Measurements from ENCODE around the gene POLG2. TPM values are rescaled to one million over a fixed set of nuclear protein-coding genes. Genes with fewer than 3 reads are reported as not detected.
"Not testable (repeated sequence)": the region's sequence is repeated elsewhere in the genome, so short reads cannot be mapped to it uniquely, and the experiment has no call there.

POLG2 gene
- total and polyA plus RNA-seq, 4 donors, result 3.0 to 8.0 (median 6.6) TPM

DNA sequence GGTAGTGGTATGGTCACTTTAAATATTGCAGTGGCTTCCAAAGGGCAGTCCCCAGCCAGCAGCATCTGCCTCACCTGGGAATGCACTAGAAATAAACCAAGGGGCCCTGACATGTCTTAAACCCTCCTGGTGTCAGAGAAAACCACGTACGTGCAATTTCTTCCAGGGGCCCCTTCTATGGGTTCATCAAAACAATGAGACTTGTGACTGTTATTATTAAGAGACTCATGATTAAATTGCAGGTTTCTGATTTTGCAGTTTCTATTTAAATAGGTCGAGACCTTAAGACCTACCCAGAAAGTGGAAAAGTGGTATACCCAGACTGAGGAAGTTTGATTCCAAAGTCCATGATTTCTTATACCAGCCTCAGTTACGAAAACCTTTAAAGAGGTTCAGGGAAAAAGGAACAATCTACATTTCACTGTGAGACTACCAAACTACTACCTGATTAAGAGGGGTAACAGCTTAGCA lies 746 bp upstream of the POLG2 start:
- H3K27me3 ChIP-seq (ENCODE audit: control insufficient read depth in 4 of 4, insufficient read depth in 4 of 4, low read length in 3 of 4), result no peaks in the 10 kb centered on the region
- 45% methylated on average over 4 of the region's 4 CpGs for WGBS
- no peak for TF ChIP-seq GABPA (IDR thresholded peaks at IDR 0.05 in 1 of 2, conservative IDR thresholded peaks at IDR 0.05 in 1 of 2)
- TF ChIP-seq, protein P1, sequence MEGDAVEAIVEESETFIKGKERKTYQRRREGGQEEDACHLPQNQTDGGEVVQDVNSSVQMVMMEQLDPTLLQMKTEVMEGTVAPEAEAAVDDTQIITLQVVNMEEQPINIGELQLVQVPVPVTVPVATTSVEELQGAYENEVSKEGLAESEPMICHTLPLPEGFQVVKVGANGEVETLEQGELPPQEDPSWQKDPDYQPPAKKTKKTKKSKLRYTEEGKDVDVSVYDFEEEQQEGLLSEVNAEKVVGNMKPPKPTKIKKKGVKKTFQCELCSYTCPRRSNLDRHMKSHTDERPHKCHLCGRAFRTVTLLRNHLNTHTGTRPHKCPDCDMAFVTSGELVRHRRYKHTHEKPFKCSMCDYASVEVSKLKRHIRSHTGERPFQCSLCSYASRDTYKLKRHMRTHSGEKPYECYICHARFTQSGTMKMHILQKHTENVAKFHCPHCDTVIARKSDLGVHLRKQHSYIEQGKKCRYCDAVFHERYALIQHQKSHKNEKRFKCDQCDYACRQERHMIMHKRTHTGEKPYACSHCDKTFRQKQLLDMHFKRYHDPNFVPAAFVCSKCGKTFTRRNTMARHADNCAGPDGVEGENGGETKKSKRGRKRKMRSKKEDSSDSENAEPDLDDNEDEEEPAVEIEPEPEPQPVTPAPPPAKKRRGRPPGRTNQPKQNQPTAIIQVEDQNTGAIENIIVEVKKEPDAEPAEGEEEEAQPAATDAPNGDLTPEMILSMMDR (IDR thresholded peaks at IDR 0.05; ENCODE audit: low read depth, low read length, missing input control), result no peak
- TF ChIP-seq HNF4A (conservative IDR thresholded peaks at IDR 0.05), result peak in 1 of 2 donors; percentile 22
- no peak for DNase-seq (ENCODE audit: low spot score)
- H3K9ac ChIP-seq (ENCODE audit: low read depth in 1 of 2, low read length in 2 of 2), result peak overlapping the region; percentile 56 to 87
- H3K36me3 ChIP-seq (ENCODE audit: control insufficient read depth in 4 of 4, insufficient read depth in 3 of 4, low read depth in 1 of 4, low read length in 3 of 4), result peaks cover 8 to 48% (median 43%) of the 10 kb centered on the region in 4 donors
- no peaks in the 10 kb centered on the region for H3K9me3 ChIP-seq (ENCODE audit: control insufficient read depth in 4 of 4, low read length in 3 of 4)
- peak overlapping the region in 2 of 3 donors; percentile 88 to 94 for H3K4me3 ChIP-seq (ENCODE audit: low read depth in 1 of 3, low read length in 3 of 3)
- peaks cover 8 to 52% (median 40%) of the 10 kb centered on the region in 4 donors for H3K4me1 ChIP-seq (ENCODE audit: control insufficient read depth in 4 of 4, insufficient read depth in 4 of 4, low read length in 3 of 4)
- peak overlapping the region; percentile 83 to 90 for H3K27ac ChIP-seq (ENCODE audit: low read depth in 1 of 2, low read length in 2 of 2)

DNA sequence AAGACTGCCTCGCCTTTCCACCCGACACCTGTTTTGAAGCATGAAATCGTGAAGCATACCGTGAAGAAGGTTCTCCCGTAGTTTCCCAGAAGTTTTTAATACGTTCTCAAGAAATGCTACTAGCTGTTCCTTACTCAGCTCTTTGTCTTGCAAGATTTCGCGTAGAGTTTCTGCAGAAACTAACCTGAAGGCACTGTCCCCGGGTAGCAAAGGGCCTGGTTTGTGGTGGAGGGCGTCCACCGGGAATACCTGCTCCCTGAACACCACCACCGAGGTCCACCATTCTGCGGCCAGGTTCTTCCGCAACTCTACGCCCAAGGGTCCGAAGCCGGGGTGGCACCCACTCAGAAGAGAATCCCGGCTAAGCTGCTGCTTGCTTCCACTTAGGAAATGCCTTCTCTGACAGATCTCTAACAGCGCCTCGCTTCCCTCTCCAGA lies 487 bp downstream of the POLG2 start:
- H3K36me3 ChIP-seq (ENCODE audit: control insufficient read depth in 4 of 4, insufficient read depth in 3 of 4, low read depth in 1 of 4, low read length in 3 of 4), result peaks cover 8 to 36% (median 30%) of the 10 kb centered on the region in 4 donors

DNA sequence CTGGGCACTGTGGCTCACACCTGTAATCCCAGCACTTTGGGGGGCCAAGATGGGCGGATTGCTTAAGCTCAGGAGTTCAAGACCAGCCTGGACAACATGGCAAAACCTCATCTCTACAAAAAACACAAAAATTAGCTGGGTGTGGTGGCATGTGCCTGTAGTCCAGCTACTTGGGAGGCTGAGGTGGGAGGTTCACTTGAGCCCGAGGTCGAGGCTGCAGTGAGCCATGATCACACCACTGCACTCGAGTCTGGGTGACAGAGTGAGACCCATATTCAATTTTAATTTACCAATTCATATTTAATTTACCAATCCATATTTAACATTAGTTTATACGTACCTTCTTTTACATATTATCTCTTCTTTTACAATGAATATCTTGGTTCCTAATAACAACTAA lies 1.6 kb downstream of the POLG2 start:
- H3K27me3 ChIP-seq (ENCODE audit: control insufficient read depth in 4 of 4, insufficient read depth in 4 of 4, low read length in 3 of 4); H3K27ac ChIP-seq (ENCODE audit: low read depth in 1 of 2, low read length in 2 of 2); DNase-seq (ENCODE audit: low spot score); H3K9ac ChIP-seq (ENCODE audit: low read depth in 1 of 2, low read length in 2 of 2); H3K9me3 ChIP-seq (ENCODE audit: control insufficient read depth in 4 of 4, low read length in 3 of 4); H3K4me3 ChIP-seq (ENCODE audit: low read depth in 1 of 3, low read length in 3 of 3): not testable (repeated sequence)
- WGBS, result 93% methylated on average over 5 of the region's 5 CpGs
- Histone ChIP-seq H3K4me1 (ENCODE audit: control insufficient read depth in 4 of 4, insufficient read depth in 4 of 4, low read length in 3 of 4) (peaks cover 6 to 41% (median 32%) of the 10 kb centered on the region in 4 donors), H3K36me3 (ENCODE audit: control insufficient read depth in 4 of 4, insufficient read depth in 3 of 4, low read depth in 1 of 4, low read length in 3 of 4) (peaks cover 6 to 30% (median 22%) of the 10 kb centered on the region in 4 donors)

More for the DNA sequence above, 487 bp downstream of the POLG2 start:
- TF ChIP-seq YY1 (IDR thresholded peaks at IDR 0.05) (no peak), RAD21 (IDR thresholded peaks at IDR 0.05) (no peak), FOXA1 (IDR thresholded peaks at IDR 0.05) (no peak), JUND (IDR thresholded peaks at IDR 0.05) (no peak), FOXA2 (IDR thresholded peaks at IDR 0.05) (no peak), HNF4A (conservative IDR thresholded peaks at IDR 0.05) (no peak), TAF1 (conservative IDR thresholded peaks at IDR 0.05) (no peak), SP1 (IDR thresholded peaks at IDR 0.05) (no peak), RXRA (IDR thresholded peaks at IDR 0.05) (no peak), NR2F2 (IDR thresholded peaks at IDR 0.05) (no peak), EGR1 (IDR thresholded peaks at IDR 0.05; ENCODE audit: low read depth in 2 of 2) (no peak), HNF4G (IDR thresholded peaks at IDR 0.05) (no peak), GABPA (IDR thresholded peaks at IDR 0.05 in 1 of 2, conservative IDR thresholded peaks at IDR 0.05 in 1 of 2) (no peak)
- TF ChIP-seq, protein P2, sequence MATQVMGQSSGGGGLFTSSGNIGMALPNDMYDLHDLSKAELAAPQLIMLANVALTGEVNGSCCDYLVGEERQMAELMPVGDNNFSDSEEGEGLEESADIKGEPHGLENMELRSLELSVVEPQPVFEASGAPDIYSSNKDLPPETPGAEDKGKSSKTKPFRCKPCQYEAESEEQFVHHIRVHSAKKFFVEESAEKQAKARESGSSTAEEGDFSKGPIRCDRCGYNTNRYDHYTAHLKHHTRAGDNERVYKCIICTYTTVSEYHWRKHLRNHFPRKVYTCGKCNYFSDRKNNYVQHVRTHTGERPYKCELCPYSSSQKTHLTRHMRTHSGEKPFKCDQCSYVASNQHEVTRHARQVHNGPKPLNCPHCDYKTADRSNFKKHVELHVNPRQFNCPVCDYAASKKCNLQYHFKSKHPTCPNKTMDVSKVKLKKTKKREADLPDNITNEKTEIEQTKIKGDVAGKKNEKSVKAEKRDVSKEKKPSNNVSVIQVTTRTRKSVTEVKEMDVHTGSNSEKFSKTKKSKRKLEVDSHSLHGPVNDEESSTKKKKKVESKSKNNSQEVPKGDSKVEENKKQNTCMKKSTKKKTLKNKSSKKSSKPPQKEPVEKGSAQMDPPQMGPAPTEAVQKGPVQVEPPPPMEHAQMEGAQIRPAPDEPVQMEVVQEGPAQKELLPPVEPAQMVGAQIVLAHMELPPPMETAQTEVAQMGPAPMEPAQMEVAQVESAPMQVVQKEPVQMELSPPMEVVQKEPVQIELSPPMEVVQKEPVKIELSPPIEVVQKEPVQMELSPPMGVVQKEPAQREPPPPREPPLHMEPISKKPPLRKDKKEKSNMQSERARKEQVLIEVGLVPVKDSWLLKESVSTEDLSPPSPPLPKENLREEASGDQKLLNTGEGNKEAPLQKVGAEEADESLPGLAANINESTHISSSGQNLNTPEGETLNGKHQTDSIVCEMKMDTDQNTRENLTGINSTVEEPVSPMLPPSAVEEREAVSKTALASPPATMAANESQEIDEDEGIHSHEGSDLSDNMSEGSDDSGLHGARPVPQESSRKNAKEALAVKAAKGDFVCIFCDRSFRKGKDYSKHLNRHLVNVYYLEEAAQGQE (IDR thresholded peaks at IDR 0.05), result no peak
- TF ChIP-seq, protein P3, sequence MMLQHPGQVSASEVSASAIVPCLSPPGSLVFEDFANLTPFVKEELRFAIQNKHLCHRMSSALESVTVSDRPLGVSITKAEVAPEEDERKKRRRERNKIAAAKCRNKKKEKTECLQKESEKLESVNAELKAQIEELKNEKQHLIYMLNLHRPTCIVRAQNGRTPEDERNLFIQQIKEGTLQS (IDR thresholded peaks at IDR 0.05), result no peak
- TF ChIP-seq, protein P4, sequence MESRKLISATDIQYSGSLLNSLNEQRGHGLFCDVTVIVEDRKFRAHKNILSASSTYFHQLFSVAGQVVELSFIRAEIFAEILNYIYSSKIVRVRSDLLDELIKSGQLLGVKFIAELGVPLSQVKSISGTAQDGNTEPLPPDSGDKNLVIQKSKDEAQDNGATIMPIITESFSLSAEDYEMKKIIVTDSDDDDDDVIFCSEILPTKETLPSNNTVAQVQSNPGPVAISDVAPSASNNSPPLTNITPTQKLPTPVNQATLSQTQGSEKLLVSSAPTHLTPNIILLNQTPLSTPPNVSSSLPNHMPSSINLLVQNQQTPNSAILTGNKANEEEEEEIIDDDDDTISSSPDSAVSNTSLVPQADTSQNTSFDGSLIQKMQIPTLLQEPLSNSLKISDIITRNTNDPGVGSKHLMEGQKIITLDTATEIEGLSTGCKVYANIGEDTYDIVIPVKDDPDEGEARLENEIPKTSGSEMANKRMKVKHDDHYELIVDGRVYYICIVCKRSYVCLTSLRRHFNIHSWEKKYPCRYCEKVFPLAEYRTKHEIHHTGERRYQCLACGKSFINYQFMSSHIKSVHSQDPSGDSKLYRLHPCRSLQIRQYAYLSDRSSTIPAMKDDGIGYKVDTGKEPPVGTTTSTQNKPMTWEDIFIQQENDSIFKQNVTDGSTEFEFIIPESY (IDR thresholded peaks at IDR 0.05), result no peak
- TF ChIP-seq, protein P1 (IDR thresholded peaks at IDR 0.05; ENCODE audit: low read depth, low read length, missing input control), result no peak
- TF ChIP-seq, protein P5, sequence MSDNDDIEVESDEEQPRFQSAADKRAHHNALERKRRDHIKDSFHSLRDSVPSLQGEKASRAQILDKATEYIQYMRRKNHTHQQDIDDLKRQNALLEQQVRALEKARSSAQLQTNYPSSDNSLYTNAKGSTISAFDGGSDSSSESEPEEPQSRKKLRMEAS (IDR thresholded peaks at IDR 0.05), result no peak
- Histone ChIP-seq H3K27me3 (ENCODE audit: control insufficient read depth in 4 of 4, insufficient read depth in 4 of 4, low read length in 3 of 4) (no peaks in the 10 kb centered on the region), H3K9ac (ENCODE audit: low read depth in 1 of 2, low read length in 2 of 2) (peak overlapping the region; percentile 4 to 36), H3K4me1 (ENCODE audit: control insufficient read depth in 4 of 4, insufficient read depth in 4 of 4, low read length in 3 of 4) (peaks cover 8 to 49% (median 36%) of the 10 kb centered on the region in 4 donors), H3K27ac (ENCODE audit: low read depth in 1 of 2, low read length in 2 of 2) (peak overlapping the region; percentile 83 to 90), H3K4me3 (ENCODE audit: low read depth in 1 of 3, low read length in 3 of 3) (peak overlapping the region; percentile 88 to 94 (median 93)), H3K9me3 (ENCODE audit: control insufficient read depth in 4 of 4, low read length in 3 of 4) (no peaks in the 10 kb centered on the region)
- DNase-seq (ENCODE audit: low spot score), result no peak
- 1% methylated on average over 20 of the region's 20 CpGs for WGBS

All from liver (tissue), 9 donors.